ENCODE results near the gene ASB18. TPM values are rescaled to one million over a fixed set of nuclear protein-coding genes. Genes with fewer than 3 reads are reported as not detected.

Gene ASB18
- total and polyA plus RNA-seq, 2 of the 4 experiments (the other 2 are of a cell fraction), result not detected

DNA sequence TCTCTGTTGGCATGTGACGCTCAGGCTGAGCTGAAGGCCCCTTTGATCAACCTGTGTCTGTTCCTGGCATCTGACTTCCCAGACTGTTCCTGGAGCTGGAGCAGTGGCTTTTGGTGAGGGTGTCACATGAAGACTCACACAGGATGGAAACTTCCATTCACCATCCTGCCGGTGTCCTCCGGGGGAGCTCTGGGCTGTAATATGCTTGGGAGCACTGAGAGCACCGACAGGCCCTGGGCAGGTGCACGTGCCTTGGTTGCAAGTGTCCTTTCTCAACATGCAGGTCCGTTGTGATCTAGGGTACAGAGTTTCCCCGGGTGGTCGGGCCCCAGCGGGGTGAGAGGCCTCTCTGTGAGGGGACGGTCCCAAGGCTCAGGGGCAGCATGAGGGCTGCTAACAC, 71.2 kb downstream of the ASB18 start:
- Histone ChIP-seq H4K91ac (ENCODE audit: insufficient read depth, low read depth, low read length) (no peak overlapping the region), H4K20me1 (ENCODE audit: insufficient read depth, low read length) (no peaks in the 10 kb centered on the region), H2AK5ac (ENCODE audit: low read depth, low read length) (no peak overlapping the region), H3K9me1 (ENCODE audit: insufficient read depth, low read length) (no peaks in the 10 kb centered on the region), H3K27ac (ENCODE audit: insufficient read depth, low read length) (no peak overlapping the region), H3K9me3 (ENCODE audit: control insufficient read depth, insufficient read depth, low read length) (no peaks in the 10 kb centered on the region), H2BK20ac (ENCODE audit: low read depth, low read length) (no peak overlapping the region), H2AK9ac (replicated peaks; ENCODE audit: low read depth, low read length, poor library complexity) (no peak overlapping the region), H3K4me2 (ENCODE audit: low read depth, low read length) (no peak overlapping the region), H2BK120ac (ENCODE audit: low read depth, low read length) (no peak overlapping the region), H3K14ac (replicated peaks; ENCODE audit: low read depth, low read length) (no peak overlapping the region), H3K18ac (ENCODE audit: low read depth, low read length) (no peak overlapping the region), H4K5ac (ENCODE audit: low read depth, low read length) (no peak overlapping the region), H3K4me3 (ENCODE audit: insufficient read depth, low read depth, low read length) (no peak overlapping the region), H2BK15ac (ENCODE audit: low read depth, low read length) (no peak overlapping the region), H3K56ac (ENCODE audit: extremely low read depth, insufficient read depth, low read length) (no peak overlapping the region), H4K8ac (ENCODE audit: low read depth in 2 of 2, low read length in 2 of 2) (no peak overlapping the region), H3K36me3 (ENCODE audit: control insufficient read depth, insufficient read depth, low read length) (no peaks in the 10 kb centered on the region), H3K9ac (ENCODE audit: low read depth, low read length) (no peak overlapping the region), H3K4ac (ENCODE audit: low read depth, low read length) (no peak overlapping the region), H3K4me1 (ENCODE audit: control insufficient read depth, insufficient read depth, low read length) (no peaks in the 10 kb centered on the region), H3K79me1 (ENCODE audit: low read depth in 1 of 2, low read length in 2 of 2) (no peaks in the 10 kb centered on the region), H2BK5ac (ENCODE audit: low read depth, low read length, poor library complexity, severe bottlenecking) (no peak overlapping the region), H3K23ac (ENCODE audit: low read depth, low read length) (no peak overlapping the region), H3K27me3 (ENCODE audit: control insufficient read depth, insufficient read depth, low read length) (peaks cover 16% of the 10 kb centered on the region), H2AFZ (replicated peaks; ENCODE audit: low read length, poor library complexity) (no peak overlapping the region)
- TF ChIP-seq, protein P1, sequence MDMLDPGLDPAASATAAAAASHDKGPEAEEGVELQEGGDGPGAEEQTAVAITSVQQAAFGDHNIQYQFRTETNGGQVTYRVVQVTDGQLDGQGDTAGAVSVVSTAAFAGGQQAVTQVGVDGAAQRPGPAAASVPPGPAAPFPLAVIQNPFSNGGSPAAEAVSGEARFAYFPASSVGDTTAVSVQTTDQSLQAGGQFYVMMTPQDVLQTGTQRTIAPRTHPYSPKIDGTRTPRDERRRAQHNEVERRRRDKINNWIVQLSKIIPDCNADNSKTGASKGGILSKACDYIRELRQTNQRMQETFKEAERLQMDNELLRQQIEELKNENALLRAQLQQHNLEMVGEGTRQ (IDR thresholded peaks at IDR 0.05; ENCODE audit: low read depth, low read length), result no peak
- no peak for TF ChIP-seq CHD1 (IDR thresholded peaks at IDR 0.05; ENCODE audit: low read depth, low read length)
- DNase-seq (no peak), ATAC-seq (ENCODE audit: low read depth) (no peak)
- WGBS, 2 experiments (ENCODE audit: extremely low coverage in 2 of 2, insufficient read length in 1 of 2), result no CpG with 5 or more reads among the region's 10 CpGs
- ChIA-PET CTCF (no interaction called here), POLR2A (ENCODE audit: unreplicated experiment) (no interaction called here)
- in situ Hi-C loops (cut with MboI; ENCODE audit: low sequenced_read_pairs) (no loop called here), intact Hi-C loops (cut with micrococcal nuclease) (no loop called here), dilution Hi-C loops (cut with HindIII; ENCODE audit: low sequenced_read_pairs, unreplicated experiment) (loop anchor here (25.0 kb wide), 1 partner anchor 406 kb away; no protein-coding TSS in a partner anchor)
- BruUV-seq (replicated peaks), result no TSS peak
